Adipose tissue (tissue), 3 donors: ENCODE data around the gene WDR45B. TPM values are rescaled to one million over a fixed set of nuclear protein-coding genes. Genes with fewer than 3 reads are reported as not detected.
"Not testable (repeated sequence)": the region's sequence is repeated elsewhere in the genome, so short reads cannot be mapped to it uniquely, and the experiment has no call there.

Source experiments
- H3K27ac ChIP-seq: one replicate; pipeline ENCODE4 v1.5.1; 2013; ENCODE audit warnings: low read depth, low read length
- WGBS, 3 donors: extraction: QIAGEN DNeasy Blood & Tissue Kit; methylation state at CpG; one replicate each; pipeline ENCODE4 v1.1.7; 2013; 5-methylcytosine and 5-hydroxymethylcytosine counted together
- polyA plus RNA-seq, 3 donors: library from polyadenylated mRNA; stranded (reverse); fragments of 200-250 nt; gene quantifications; one replicate each; pipeline ENCODE4 v1.2.3, GENCODE V29; 2013
- donor health status: healthy with polysubstance abuse.
- donor health status: Bipolar disorder and iron deficiency.
- donor health status: healthy.

WDR45B gene
- polyA plus RNA-seq, 3 donors: 53.3 to 71.9 (median 65.0) TPM

DNA sequence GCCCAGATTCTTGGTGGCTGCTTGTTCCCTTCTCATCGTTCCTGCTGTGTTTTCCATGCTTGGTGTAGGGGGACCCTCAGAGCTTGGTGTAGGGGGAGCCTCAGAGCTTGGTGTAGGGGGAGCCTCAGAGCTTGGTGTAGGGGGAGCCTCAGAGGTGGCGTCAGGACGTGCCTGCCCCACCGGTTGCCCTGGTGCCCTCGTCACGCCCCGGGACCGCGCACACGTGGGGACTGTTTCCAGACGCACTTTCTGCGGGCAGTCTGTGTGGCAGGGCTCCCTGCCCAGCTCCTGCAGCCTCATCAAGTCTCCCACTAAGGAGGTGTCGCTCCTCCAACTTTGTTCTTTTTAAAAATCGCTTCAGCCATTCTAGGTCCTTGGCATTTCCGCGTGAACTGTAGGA lies 51.9 kb downstream of the WDR45B start:
- no peak overlapping the region for H3K27ac ChIP-seq
- 88 to 90% (median 88%) methylated on average over 16 of the region's 16 CpGs for WGBS, 3 donors

- H3K27ac ChIP-seq: no peak overlapping the region
- 92 to 94% (median 93%) methylated on average over 21 of the region's 21 CpGs for WGBS, 3 donors
Measured at GRCh38 chr17:82595893-82596292, 52.4 kb downstream of the WDR45B start.

GRCh38 chr17:82594571-82594970 lies 53.7 kb downstream of the WDR45B start:
- 95 to 96% (median 95%) methylated on average over 11 of the region's 11 CpGs for WGBS, 3 donors
- H3K27ac ChIP-seq: no peak overlapping the region

- no peak overlapping the region for H3K27ac ChIP-seq
- 41 to 55% (median 42%) methylated on average over 29 of the region's 29 CpGs for WGBS, 3 donors
Measured at GRCh38 chr17:82593590-82594087, 54.6 kb downstream of the WDR45B start.

- H3K27ac ChIP-seq: peak overlapping the region; percentile 97
- 9 to 13% (median 9%) methylated on average over 28 to 29 of the region's 29 CpGs for WGBS, 3 donors
Measured at GRCh38 chr17:82592767-82593589, 55.3 kb downstream of the WDR45B start.

DNA sequence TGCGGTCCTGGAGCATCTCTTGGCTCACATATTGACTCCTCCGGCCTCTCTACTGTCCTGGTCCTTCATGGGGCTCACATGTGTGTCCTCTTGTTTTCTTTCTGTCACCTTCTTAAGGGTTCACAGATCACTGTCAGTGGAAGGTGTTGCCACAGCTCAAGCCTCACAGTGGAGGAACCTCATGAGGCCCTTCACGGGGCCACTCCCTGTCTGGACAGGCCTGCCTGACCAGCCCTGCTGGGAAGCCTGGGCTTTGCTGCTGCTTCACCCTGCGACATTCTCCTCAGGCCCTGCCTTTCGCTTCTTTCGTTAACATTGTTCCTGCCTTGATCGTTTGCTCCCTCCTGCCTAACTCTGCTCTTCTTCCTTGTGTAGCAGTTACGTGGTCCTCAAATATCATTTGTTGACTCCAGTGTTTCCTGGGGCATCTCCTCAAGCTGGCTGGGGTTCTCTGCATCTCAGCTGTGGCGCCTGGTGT lies 55.9 kb downstream of the WDR45B start:
- H3K27ac ChIP-seq: peak overlapping the region; percentile 97
- 38 to 55% (median 39%) methylated on average over 9 of the region's 9 CpGs for WGBS, 3 donors

DNA sequence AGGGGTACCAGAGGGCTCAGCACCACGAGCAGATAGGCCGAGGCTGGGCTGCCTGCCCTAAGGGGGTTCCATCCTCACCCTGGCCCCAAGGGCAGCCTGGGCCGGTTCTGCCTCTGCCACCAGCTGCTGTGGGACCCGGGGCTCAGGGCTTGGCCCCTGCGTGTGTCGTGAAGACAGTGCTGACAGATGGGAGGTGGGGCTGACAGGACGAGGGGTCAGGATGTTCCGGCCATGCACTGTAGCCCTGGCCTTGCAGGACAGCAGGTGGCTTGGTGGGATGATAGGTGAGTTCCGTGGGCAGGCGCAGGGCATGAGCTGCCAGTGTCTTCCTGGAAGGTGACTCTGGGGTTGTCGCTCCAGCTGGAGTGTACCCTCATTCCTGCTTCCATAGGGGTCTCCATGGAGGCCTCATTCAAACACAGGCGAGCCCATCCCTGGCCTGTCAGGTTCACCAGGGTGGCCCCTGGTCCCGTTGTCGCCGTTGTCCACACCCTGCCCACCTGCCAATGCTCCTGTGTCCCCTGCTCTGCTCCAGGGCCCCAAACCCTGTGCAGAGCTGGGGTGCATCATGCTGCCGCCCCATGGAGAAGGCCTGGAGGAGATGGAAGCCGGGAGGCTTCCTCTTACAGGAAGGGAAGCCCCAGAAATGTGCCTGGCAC lies 57.2 kb downstream of the WDR45B start:
- no peak overlapping the region for H3K27ac ChIP-seq
- 61 to 77% (median 61%) methylated on average over 17 of the region's 17 CpGs for WGBS, 3 donors

GRCh38 chr17:82590216-82590615 lies 58.0 kb downstream of the WDR45B start:
- H3K27ac ChIP-seq: no peak overlapping the region
- WGBS, 3 donors: 87 to 89% (median 89%) methylated on average over 6 of the region's 6 CpGs

- WGBS, 3 donors: 83 to 86% (median 86%) methylated on average over 6 of the region's 6 CpGs
- H3K27ac ChIP-seq: no peak overlapping the region
Measured at GRCh38 chr17:82589851-82590180, 58.4 kb downstream of the WDR45B start.

GRCh38 chr17:82588266-82589175 lies 59.7 kb downstream of the WDR45B start:
- 91 to 95% (median 94%) methylated on average over 27 of the region's 27 CpGs for WGBS, 3 donors
- no peak overlapping the region for H3K27ac ChIP-seq

DNA sequence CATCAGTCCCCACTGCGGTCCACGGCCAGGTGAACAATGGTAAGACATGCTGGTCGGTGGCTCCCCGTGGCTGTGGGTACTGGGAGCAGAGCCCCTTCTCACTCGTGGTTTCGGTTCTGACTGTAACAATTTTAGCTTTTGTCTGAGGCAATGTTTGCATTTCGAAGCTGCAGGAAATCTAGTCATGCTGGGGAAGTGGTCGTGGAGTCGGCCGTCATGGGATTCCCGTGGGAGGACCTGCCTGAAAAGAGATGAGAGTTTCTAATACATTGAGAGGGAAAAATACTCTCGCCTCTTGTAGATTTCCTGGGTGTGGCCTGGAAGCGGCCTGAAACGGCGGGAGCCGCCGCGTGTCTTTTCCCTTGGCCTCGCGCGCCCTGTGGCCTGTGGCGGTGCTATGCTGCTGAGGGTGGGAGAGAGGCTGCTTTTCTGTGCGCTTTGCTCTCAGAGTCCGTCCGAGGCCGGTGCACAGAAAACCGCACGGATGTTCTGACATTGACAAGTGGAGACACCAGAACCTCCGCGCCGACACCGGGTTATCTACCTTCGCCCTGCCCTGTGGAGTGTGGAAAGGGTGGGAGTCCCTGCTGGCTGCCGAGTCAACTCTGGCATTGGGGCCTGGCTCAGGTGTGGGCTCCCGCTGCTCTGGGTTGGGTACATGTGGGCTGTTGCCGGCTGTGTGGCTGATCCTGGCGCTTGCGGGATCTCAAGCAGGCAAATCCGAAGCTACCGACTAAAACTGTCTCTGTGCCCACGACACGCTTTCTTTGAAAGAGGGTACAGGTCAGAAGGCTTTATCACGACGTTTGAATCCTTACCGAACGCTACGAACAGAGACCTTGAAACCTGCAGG lies 60.8 kb downstream of the WDR45B start:
- 75 to 84% (median 76%) methylated on average over 47 of the region's 47 CpGs for WGBS, 3 donors
- H3K27ac ChIP-seq: no peak overlapping the region

- WGBS, 3 donors: 79 to 90% (median 82%) methylated on average over 21 of the region's 21 CpGs
- no peak overlapping the region for H3K27ac ChIP-seq
Measured at GRCh38 chr17:82586576-82587233, 61.5 kb downstream of the WDR45B start.

GRCh38 chr17:82585935-82586575 lies 62.2 kb downstream of the WDR45B start:
- WGBS, 3 donors: 92 to 95% (median 94%) methylated on average over 23 of the region's 23 CpGs
- not testable (repeated sequence) for H3K27ac ChIP-seq

GRCh38 chr17:82583720-82584234 lies 64.5 kb downstream of the WDR45B start:
- H3K27ac ChIP-seq: no peak overlapping the region
- WGBS, 3 donors: 88 to 93% (median 89%) methylated on average over 28 of the region's 28 CpGs

- WGBS, 3 donors: 77 to 91% (median 77%) methylated on average over 11 of the region's 11 CpGs
- no peak overlapping the region for H3K27ac ChIP-seq
Measured at GRCh38 chr17:82582709-82583108, 65.5 kb downstream of the WDR45B start.

DNA sequence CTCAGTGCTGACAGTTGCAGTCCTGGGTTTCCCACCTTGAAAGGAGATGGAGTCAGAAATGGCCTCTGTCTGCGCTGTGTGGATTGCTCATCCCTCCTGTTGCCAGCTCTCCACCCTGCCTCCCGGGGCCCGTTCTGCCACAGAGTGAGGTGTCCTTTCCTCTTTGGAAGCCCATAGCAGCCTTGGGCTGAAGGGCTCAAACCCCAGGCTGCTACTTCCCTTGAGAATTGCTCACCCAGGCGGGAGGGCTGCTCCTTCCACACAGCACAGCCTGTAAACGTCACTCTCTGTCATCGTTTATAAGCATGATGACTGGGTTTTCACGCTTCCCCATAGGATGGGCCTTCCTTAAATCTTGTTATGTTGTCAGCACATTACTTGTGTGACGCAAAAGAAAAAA lies 66.0 kb downstream of the WDR45B start:
- H3K27ac ChIP-seq: no peak overlapping the region

GRCh38 chr17:82579969-82580368 lies 68.3 kb downstream of the WDR45B start:
- H3K27ac ChIP-seq: not testable (repeated sequence)
- 75 to 95% (median 76%) methylated on average over 4 of the region's 4 CpGs for WGBS, 3 donors

More for the DNA sequence above, 66.0 kb downstream of the WDR45B start:
- 71 to 91% (median 76%) methylated on average over 8 of the region's 8 CpGs for WGBS, 3 donors
